Heart left ventricle (tissue), 16 donors: ENCODE measurements around the gene TMEM181. TPM values are rescaled to one million over a fixed set of nuclear protein-coding genes. Genes with fewer than 3 reads are reported as not detected.

ENCODE experiments used
- ATAC-seq, 4 donors: fragments of 200-7000 bp; cut with Tn5 transposase; one replicate each; pipeline ENCODE4 v1.9.1; 2020 to 2022; ENCODE audit warnings: moderate library complexity in 4 of 4, mild to moderate bottlenecking in 3 of 4, moderate number of reproducible peaks in 1 of 4
- DNase-seq, 5 donors: peaks; one replicate each; pipeline ENCODE4 v3.0.0-alpha.2; 2020
- H3K27ac ChIP-seq, 12 donors: fragments of 200-600 bp; sonication (generic) in 4 of 12; one replicate each; pipeline versions ENCODE4 v1.5.0 to v1.8.0; 2016 to 2022; ENCODE audit warnings: mild to moderate bottlenecking in 2 of 12
- H3K27me3 ChIP-seq, 9 donors: fragments of 200-600 bp; sonication (generic) in 2 of 9; one replicate each; pipeline versions ENCODE4 v1.5.1 to v1.8.0; 2016 to 2022; ENCODE audit warnings: mild to moderate bottlenecking in 3 of 9
- H3K36me3 ChIP-seq, 9 donors: fragments of 200-600 bp; sonication (generic) in 2 of 9; one replicate each; pipeline versions ENCODE4 v1.5.0 to v1.8.0; 2018 to 2022; ENCODE audit warnings: mild to moderate bottlenecking in 2 of 9
- H3K4me1 ChIP-seq, 12 donors: fragments of 200-600 bp; sonication (generic) in 4 of 12; one replicate each; pipeline versions ENCODE4 v1.5.0 to v1.8.0; 2016 to 2022; ENCODE audit warnings: mild to moderate bottlenecking in 3 of 12
- H3K4me3 ChIP-seq, 12 donors: fragments of 200-600 bp; sonication (generic) in 4 of 12; one replicate each; pipeline versions ENCODE4 v1.5.0 to v1.8.0; 2017 to 2022; ENCODE audit warnings: mild to moderate bottlenecking in 9 of 12, moderate library complexity in 4 of 12
- H3K9me3 ChIP-seq, 12 donors: fragments of 200-600 bp; sonication (generic) in 4 of 12; one replicate each; pipeline versions ENCODE4 v1.5.0 to v1.8.0; 2016 to 2022; ENCODE audit warnings: mild to moderate bottlenecking in 1 of 12
- CTCF ChIP-seq, 12 donors: fragments of 200-600 bp; sonication (generic) in 4 of 12; IDR thresholded peaks; one replicate each; pipeline versions ENCODE4 v1.5.0 to v1.8.0; 2018 to 2022; ENCODE audit warnings: antibody characterized with exemption in 12 of 12, mild to moderate bottlenecking in 5 of 12
- POLR2A ChIP-seq, 2 donors: fragments of 450-650 bp; IDR thresholded peaks; one replicate each; pipeline ENCODE4 v1.6.1; 2017; ENCODE audit warnings: antibody characterized with exemption in 2 of 2, mild to moderate bottlenecking in 2 of 2, moderate library complexity in 2 of 2
- WGBS, 4 donors: extraction: QIAGEN DNeasy Blood & Tissue Kit in 2 of 4; methylation state at CpG; one replicate each; pipeline versions ENCODE4 v1.1.5 to v1.1.7; 2013 to 2018; 5-methylcytosine and 5-hydroxymethylcytosine counted together
- intact Hi-C, 10 donors: fragments of 100-400 bp; cut with DNase I; formaldehyde crosslinking; loops; one replicate each; pipeline versions ENCODE4 v1.11.1 to v1.14.2; 2022
- polyA plus RNA-seq, 2 donors: library from polyadenylated mRNA; stranded (reverse); fragments of 200-250 nt; gene quantifications; one replicate each; pipeline ENCODE4 v1.2.3, GENCODE V29; 2013
- total RNA-seq, 9 donors: library from RNA; depleted of rRNA in 2 of 9; stranded (reverse); fragments of >200 nt in 2 of 9; fragmentation: NEBNext Ultra II Directional in 3 of 9; extraction: Animal tissue kit (Norgen Biotek cat#: 25700) in 3 of 9; gene quantifications; one replicate each; pipeline versions ENCODE4 v1.1.0 to v1.2.4, GENCODE V29; 2016 to 2023
- donor health status: ischemic (EF 13 %, LVEDD 7.1; RV severe dilation, severe dysfunction).
- donor health status: healthy with polysubstance abuse.
- donor health status: DM: no; HTN: yes; CAD: no.
- donor health status: DM: no; HTN: no; CAD: no.
- donor health status: ischemic (EF 25% LVEDD 6.9; RV normal size, moderate dysfunction).
- donor health status: ischemic (EF 25% LVEDD 5.7; RV mildly dilated, moderate dysfunction).
- donor health status: healthy.
- donor health status: DM: yes; HTN: yes; CAD: no.
- donor health status: ischemic (EF 35%, LVEDD 5.7; RV mildly dilated, moderate dysfunction).
- donor health status: nonischemic (EF 11% LVEDD 7.7; RV severe dilation, severe dysfunction).
- donor health status: DM: yes; HTN: yes; CAD: no.
- donor health status: PGD.
- donor health status: ischemic (EF 29% LVEDD 5.4; RV normal size, mild dysfunction).
- donor health status: nonischemic (EF 23%, LVEDD 6.1; RV moderate dilation, normal function).

The TMEM181 gene
- total and polyA plus RNA-seq, 11 donors, result 4.3 to 14.3 (median 10.1) TPM

GRCh38 chr6:158572653-158573541, 13.0 kb downstream of the TMEM181 start:
- intact Hi-C loops, result no loop called here
- Histone ChIP-seq H3K36me3 (peaks cover 0 to 11% (median 0%) of the 10 kb centered on the region in 9 donors), H3K27ac (no peak overlapping the region), H3K4me3 (no peak overlapping the region), H3K4me1 (peaks cover 0 to 16% (median 0%) of the 10 kb centered on the region in 12 donors), H3K9me3 (peaks cover 0 to 7% (median 0%) of the 10 kb centered on the region in 12 donors), H3K27me3 (no peaks in the 10 kb centered on the region)
- WGBS, 4 donors, result 95 to 96% (median 96%) methylated on average over 26 to 28 of the region's 28 CpGs
- no peak for DNase-seq
- no peak for TF ChIP-seq CTCF (IDR thresholded peaks at IDR 0.05)
- TF ChIP-seq POLR2A (IDR thresholded peaks at IDR 0.05), result no peak
- no peak for ATAC-seq

DNA sequence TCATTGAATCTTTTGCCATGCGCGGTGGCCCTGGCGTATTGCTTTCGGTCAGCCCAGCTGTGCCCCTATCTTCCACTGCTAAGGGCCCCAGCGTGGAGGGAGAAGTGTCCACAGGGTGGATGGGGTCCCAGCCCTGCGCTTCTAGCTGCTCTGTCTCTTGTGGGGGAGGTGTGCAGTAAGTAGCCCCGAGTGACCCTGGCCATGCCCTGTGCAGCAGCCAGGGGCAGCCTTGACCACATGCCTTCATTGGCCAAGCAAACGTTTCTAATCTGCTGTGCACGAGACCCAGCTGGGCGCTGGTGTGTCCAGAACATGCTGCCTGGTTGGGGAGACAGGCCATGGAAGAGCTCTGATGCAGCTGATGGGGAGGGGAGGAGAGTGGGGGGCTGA, 13.6 kb downstream of the TMEM181 start:
- H3K9me3 ChIP-seq, result peaks cover 0 to 7% (median 0%) of the 10 kb centered on the region in 12 donors
- no peak for TF ChIP-seq CTCF (IDR thresholded peaks at IDR 0.05)
- no peak for TF ChIP-seq POLR2A (IDR thresholded peaks at IDR 0.05)
- no peak overlapping the region for H3K4me3 ChIP-seq
- H3K4me1 ChIP-seq, result peaks cover 0 to 9% (median 0%) of the 10 kb centered on the region in 12 donors
- ATAC-seq, result no peak
- peaks cover 0 to 11% (median 0%) of the 10 kb centered on the region in 9 donors for H3K36me3 ChIP-seq
- 88 to 91% (median 89%) methylated on average over 8 to 10 of the region's 10 CpGs for WGBS, 4 donors
- H3K27me3 ChIP-seq, result no peaks in the 10 kb centered on the region
- intact Hi-C loops, result no loop called here
- DNase-seq, result no peak
- H3K27ac ChIP-seq, result no peak overlapping the region

DNA sequence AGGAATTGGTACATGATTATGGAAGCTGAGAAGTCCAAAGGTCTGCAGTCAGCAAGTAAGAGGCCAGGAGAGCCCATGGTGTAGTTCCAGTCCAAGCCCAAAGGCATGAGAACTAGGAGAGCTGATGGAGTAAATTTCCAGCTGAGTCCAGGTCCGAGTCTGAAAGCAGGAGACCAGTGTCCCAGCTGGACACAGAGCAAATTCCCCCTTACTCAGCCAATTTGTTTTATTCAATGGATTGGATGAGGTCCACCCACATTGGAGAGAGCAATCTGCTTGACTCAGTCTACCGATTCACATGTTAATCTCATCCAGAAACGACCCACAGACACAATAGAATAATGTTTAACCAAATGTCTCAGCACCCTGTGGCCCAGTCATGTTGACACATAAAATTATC, 14.9 kb downstream of the TMEM181 start:
- no peak for TF ChIP-seq POLR2A (IDR thresholded peaks at IDR 0.05)
- no peak for TF ChIP-seq CTCF (IDR thresholded peaks at IDR 0.05)
- Histone ChIP-seq H3K4me1 (peaks cover 0 to 9% (median 0%) of the 10 kb centered on the region in 12 donors), H3K4me3 (no peak overlapping the region), H3K27me3 (no peaks in the 10 kb centered on the region), H3K9me3 (peaks cover 0 to 7% (median 0%) of the 10 kb centered on the region in 12 donors), H3K27ac (no peak overlapping the region), H3K36me3 (peaks cover 0 to 11% (median 0%) of the 10 kb centered on the region in 9 donors)
- 78 to 88% (median 84%) methylated on average over 3 of the region's 3 CpGs for WGBS, 4 donors
- DNase-seq (no peak), ATAC-seq (no peak)
- intact Hi-C loops, result no loop called here

DNA sequence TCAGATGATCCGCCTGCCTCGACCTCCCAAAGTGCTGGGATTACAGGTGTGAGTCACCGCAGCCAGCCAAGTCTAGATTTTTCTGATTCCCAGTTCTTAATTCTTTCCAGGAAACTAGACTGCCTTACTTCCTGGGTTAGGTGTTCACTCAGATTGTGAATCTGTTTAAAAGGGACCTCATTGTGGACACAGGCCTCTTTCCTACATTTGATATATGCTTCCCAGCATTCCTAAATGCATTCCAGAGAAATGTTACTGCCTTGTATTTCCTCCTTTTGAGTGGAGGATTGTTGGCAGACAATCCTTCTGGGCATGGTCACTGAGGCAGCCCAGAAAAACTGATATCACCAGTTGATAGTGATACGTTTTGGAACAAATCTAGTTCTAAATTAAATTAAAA, 15.7 kb downstream of the TMEM181 start:
- TF ChIP-seq CTCF (IDR thresholded peaks at IDR 0.05) (no peak), POLR2A (IDR thresholded peaks at IDR 0.05) (no peak)
- no peak overlapping the region for H3K4me3 ChIP-seq
- H3K36me3 ChIP-seq, result peaks cover 0 to 11% (median 0%) of the 10 kb centered on the region in 9 donors
- H3K27ac ChIP-seq, result no peak overlapping the region
- no peak for DNase-seq
- ATAC-seq, result no peak
- 46 to 88% (median 85%) methylated on average over 4 of the region's 4 CpGs for WGBS, 4 donors
- H3K27me3 ChIP-seq, result no peaks in the 10 kb centered on the region
- intact Hi-C loops, result no loop called here
- peaks cover 0 to 9% (median 0%) of the 10 kb centered on the region in 12 donors for H3K4me1 ChIP-seq
- H3K9me3 ChIP-seq, result peaks cover 0 to 7% (median 0%) of the 10 kb centered on the region in 12 donors
